ENCODE results near the gene MALAT1. TPM values are rescaled to one million over a fixed set of nuclear protein-coding genes. Genes with fewer than 3 reads are reported as not detected.
A peak's percentile ranks its signal among the peaks of the same experiment; 100 is the strongest.

The MALAT1 gene
- total and polyA plus RNA-seq, 2 of the 13 experiments (the other 11 are each of a cell fraction or from before 2014, with no cell fraction given) = 143 to 1,237 TPM

- TF ChIP-seq, protein P1, sequence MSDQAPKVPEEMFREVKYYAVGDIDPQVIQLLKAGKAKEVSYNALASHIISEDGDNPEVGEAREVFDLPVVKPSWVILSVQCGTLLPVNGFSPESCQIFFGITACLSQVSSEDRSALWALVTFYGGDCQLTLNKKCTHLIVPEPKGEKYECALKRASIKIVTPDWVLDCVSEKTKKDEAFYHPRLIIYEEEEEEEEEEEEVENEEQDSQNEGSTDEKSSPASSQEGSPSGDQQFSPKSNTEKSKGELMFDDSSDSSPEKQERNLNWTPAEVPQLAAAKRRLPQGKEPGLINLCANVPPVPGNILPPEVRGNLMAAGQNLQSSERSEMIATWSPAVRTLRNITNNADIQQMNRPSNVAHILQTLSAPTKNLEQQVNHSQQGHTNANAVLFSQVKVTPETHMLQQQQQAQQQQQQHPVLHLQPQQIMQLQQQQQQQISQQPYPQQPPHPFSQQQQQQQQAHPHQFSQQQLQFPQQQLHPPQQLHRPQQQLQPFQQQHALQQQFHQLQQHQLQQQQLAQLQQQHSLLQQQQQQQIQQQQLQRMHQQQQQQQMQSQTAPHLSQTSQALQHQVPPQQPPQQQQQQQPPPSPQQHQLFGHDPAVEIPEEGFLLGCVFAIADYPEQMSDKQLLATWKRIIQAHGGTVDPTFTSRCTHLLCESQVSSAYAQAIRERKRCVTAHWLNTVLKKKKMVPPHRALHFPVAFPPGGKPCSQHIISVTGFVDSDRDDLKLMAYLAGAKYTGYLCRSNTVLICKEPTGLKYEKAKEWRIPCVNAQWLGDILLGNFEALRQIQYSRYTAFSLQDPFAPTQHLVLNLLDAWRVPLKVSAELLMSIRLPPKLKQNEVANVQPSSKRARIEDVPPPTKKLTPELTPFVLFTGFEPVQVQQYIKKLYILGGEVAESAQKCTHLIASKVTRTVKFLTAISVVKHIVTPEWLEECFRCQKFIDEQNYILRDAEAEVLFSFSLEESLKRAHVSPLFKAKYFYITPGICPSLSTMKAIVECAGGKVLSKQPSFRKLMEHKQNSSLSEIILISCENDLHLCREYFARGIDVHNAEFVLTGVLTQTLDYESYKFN (CRISPR knock-in tag; conservative IDR thresholded peaks at IDR 0.05) = peak; percentile 81
- TF ChIP-seq TFAP4 (IDR thresholded peaks at IDR 0.05; ENCODE audit: borderline replicate concordance, low read depth) (peak; percentile 86; the same call in 1 of the 2 replicates), ZNF510 (CRISPR knock-in tag; IDR thresholded peaks at IDR 0.05; ENCODE audit: low read depth) (no peak), MTA1 (CRISPR knock-in tag; IDR thresholded peaks at IDR 0.05; ENCODE audit: borderline replicate concordance) (peak; percentile 10; the same call in 1 of the 2 replicates), PHF21A (CRISPR knock-in tag; IDR thresholded peaks at IDR 0.05) (peak; percentile 39; the same call in 1 of the 2 replicates), ZSCAN31 (CRISPR knock-in tag; IDR thresholded peaks at IDR 0.05; ENCODE audit: low read depth) (0 out of 2 replicates have a peak, but pooled peaks have one; percentile 20), ZNF790 (CRISPR knock-in tag; IDR thresholded peaks at IDR 0.05; ENCODE audit: borderline replicate concordance) (no peak), POLR2G (IDR thresholded peaks at IDR 0.05; ENCODE audit: low read depth, low read length) (peak; percentile 59), SIN3A (IDR thresholded peaks at IDR 0.05; ENCODE audit: borderline replicate concordance, low read depth, low read length) (peak; percentile 62; the same call in 1 of the 2 replicates), POLR2AphosphoS5 (IDR thresholded peaks at IDR 0.05; ENCODE audit: low read depth, low read length) (0 out of 2 replicates have a peak, but pooled peaks have one; percentile 6), REST (IDR thresholded peaks at IDR 0.05; ENCODE audit: borderline replicate concordance in 1 of 2, low read depth in 1 of 2, low read length in 2 of 2) (peak in 1 of 2 experiments; percentile 18; a peak in 1 of 4 replicates), GFI1 (CRISPR knock-in tag; IDR thresholded peaks at IDR 0.05; ENCODE audit: borderline replicate concordance) (peak; percentile 27; the same call in 1 of the 2 replicates), CTCF (CRISPR knock-in tag; IDR thresholded peaks at IDR 0.05) (0 out of 2 replicates have a peak, but pooled peaks have one; percentile 2)
- TF ChIP-seq, protein P2, sequence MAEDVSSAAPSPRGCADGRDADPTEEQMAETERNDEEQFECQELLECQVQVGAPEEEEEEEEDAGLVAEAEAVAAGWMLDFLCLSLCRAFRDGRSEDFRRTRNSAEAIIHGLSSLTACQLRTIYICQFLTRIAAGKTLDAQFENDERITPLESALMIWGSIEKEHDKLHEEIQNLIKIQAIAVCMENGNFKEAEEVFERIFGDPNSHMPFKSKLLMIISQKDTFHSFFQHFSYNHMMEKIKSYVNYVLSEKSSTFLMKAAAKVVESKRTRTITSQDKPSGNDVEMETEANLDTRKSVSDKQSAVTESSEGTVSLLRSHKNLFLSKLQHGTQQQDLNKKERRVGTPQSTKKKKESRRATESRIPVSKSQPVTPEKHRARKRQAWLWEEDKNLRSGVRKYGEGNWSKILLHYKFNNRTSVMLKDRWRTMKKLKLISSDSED (CRISPR knock-in tag; IDR thresholded peaks at IDR 0.05) = no peak
- TF ChIP-seq, protein P3, sequence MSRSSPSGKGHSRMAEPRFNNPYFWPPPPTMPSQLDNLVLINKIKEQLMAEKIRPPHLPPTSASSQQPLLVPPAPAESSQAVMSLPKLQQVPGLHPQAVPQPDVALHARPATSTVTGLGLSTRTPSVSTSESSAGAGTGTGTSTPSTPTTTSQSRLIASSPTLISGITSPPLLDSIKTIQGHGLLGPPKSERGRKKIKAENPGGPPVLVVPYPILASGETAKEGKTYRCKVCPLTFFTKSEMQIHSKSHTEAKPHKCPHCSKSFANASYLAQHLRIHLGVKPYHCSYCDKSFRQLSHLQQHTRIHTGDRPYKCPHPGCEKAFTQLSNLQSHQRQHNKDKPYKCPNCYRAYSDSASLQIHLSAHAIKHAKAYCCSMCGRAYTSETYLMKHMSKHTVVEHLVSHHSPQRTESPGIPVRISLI (CRISPR knock-in tag; IDR thresholded peaks at IDR 0.05; ENCODE audit: borderline replicate concordance) = peak; percentile 25; the same call in 1 of the 2 replicates
Measured at GRCh38 chr11:65489706-65490320, 9.0 kb upstream of the MALAT1 start (continued).

All from HepG2 (cell line).